NB4 (cell line): Measurements from ENCODE around the gene CSAD.
A peak's percentile ranks its signal among the peaks of the same experiment; 100 is the strongest.

ENCODE experiments used
- DNase-seq: peaks from one replicate; pipeline ENCODE4 v3.0.0; 2010; ENCODE audit warnings: low read depth
- H3K4me3 ChIP-seq: one replicate; pipeline ENCODE4 v1.5.1; 2011; ENCODE audit warnings: mild to moderate bottlenecking, low read depth, low read length, moderate library complexity
- CTCF ChIP-seq: IDR thresholded peaks from one replicate; pipeline ENCODE4 v1.5.1; 2012; ENCODE audit warnings: low read depth, low read length
- MAX ChIP-seq: IDR thresholded peaks from 2 replicates; pipeline ENCODE4 v1.6.1; 2011; ENCODE audit warnings: low read depth, low read length
- MYC ChIP-seq: IDR thresholded peaks from 2 replicates; pipeline ENCODE4 v1.6.1; 2011; ENCODE audit warnings: low read depth, low read length
- POLR2A ChIP-seq: IDR thresholded peaks from 2 replicates; pipeline ENCODE4 v1.6.1; 2011; ENCODE audit warnings: mild to moderate bottlenecking; ENCODE audit not compliant: insufficient read length; ENCODE audit errors: extremely low read depth

Gene CSAD

GRCh38 chr12:53192531-53193021, 11.9 kb upstream of the CSAD start:
- no peak for DNase-seq
- TF ChIP-seq MAX (no peak), CTCF (no peak), POLR2A (no peak), MYC (no peak)

DNA sequence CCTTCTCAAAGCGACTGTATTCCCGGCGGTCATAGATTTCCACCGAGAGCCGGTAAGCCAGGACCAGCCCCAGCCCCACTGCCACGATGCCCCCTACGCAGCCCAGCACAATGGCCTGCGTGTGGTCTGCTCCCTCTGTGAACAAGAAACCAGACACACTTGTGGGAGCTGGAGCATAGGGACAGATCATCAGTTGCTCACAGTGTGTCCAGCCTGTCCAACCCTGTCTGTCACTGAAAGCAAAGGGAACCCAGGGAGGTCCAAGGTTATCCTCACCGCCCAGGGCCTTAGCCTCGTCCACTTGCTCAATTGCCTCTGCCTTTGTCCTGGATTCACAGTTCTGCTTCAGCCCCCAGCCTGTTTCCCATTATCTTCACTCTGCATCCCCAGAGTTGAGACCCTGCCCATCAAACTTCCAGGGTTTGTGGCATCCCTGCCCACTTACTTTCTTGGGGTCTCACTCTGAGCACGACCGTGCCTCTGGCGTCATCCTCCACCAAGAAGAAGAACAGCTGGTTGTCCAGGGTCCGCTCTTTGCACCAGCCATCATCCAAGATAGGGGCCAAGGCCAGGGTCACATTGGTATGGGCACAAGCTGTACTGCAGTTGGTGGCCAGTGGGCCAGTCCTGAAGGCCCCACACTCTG, 11.3 kb upstream of the CSAD start:
- no peak for DNase-seq
- TF ChIP-seq POLR2A, result no peak
- TF ChIP-seq MAX, result no peak
- TF ChIP-seq CTCF, result no peak
- TF ChIP-seq MYC, result no peak

More at GRCh38 chr12:53192531-53193021, 11.9 kb upstream of the CSAD start:
- H3K4me3 ChIP-seq, result no peak overlapping the region

GRCh38 chr12:53191096-53191884, 10.6 kb upstream of the CSAD start:
- TF ChIP-seq MYC (no peak), POLR2A (no peak), MAX (no peak), CTCF (no peak)
- H3K4me3 ChIP-seq, result no peak overlapping the region
- DNase-seq, result no peak

More for the DNA sequence above, 11.3 kb upstream of the CSAD start:
- H3K4me3 ChIP-seq, result no peak overlapping the region

GRCh38 chr12:53190108-53190729, 9.5 kb upstream of the CSAD start:
- TF ChIP-seq MYC (no peak), MAX (no peak), CTCF (peak; percentile 78)
- DNase-seq, result peak; percentile 65
- no peak overlapping the region for H3K4me3 ChIP-seq

- no peak for DNase-seq
- no peak for TF ChIP-seq MYC
- TF ChIP-seq MAX, result no peak
- TF ChIP-seq CTCF, result no peak
- TF ChIP-seq POLR2A, result no peak
- H3K4me3 ChIP-seq, result no peak overlapping the region
Measured at GRCh38 chr12:53187145-53187899, 6.6 kb upstream of the CSAD start.
